CD4-positive, alpha-beta T cell (primary cell): ENCODE measurements around the gene MMD2. TPM values are rescaled to one million over a fixed set of nuclear protein-coding genes. Genes with fewer than 3 reads are reported as not detected.

ENCODE experiments used
- ATAC-seq: fragments of 200-7000 bp; cut with Tn5 transposase; one replicate; pipeline ENCODE4 v1.10.0; 2022; ENCODE audit warnings: mild to moderate bottlenecking; ENCODE audit not compliant: poor library complexity
- CTCF ChIA-PET: fragments of 350-600 bp; sonication (Branson Sonifier 250); formaldehyde crosslinking; loops from one replicate; lab custom pipeline; 2021; ENCODE audit warnings: antibody characterized with exemption, inconsistent platforms; lab: Charles Lee
- POLR2A ChIA-PET: fragments of 350-600 bp; sonication (Branson Sonifier 250); formaldehyde crosslinking; loops from one replicate; lab custom pipeline; 2021; ENCODE audit warnings: antibody characterized with exemption, inconsistent platforms; lab: Charles Lee
- DNase-seq, 14 experiments: peaks; one replicate each; pipeline ENCODE4 v3.0.0-alpha.2; 2013 to 2020; ENCODE audit warnings: mixed read lengths in 2 of 14
- H3K27ac ChIP-seq, 2 donors: one replicate each; pipeline versions ENCODE4 v1.5.1 to v1.7.0; 2013; ENCODE audit warnings: low read length in 2 of 2, low read depth in 1 of 2, mild to moderate bottlenecking in 1 of 2
- H3K27me3 ChIP-seq, 2 experiments: 1 replicate in 1 of 2; 2 replicates in 1 of 2; pipeline versions ENCODE4 v1.6.1 to v1.7.0; 2013; ENCODE audit warnings: low read length in 2 of 2, control low read depth in 1 of 2, mild to moderate bottlenecking in 1 of 2, moderate library complexity in 1 of 2; ENCODE audit not compliant: insufficient read depth in 2 of 2, control insufficient read depth in 1 of 2
- H3K36me3 ChIP-seq: one replicate; pipeline ENCODE4 v1.6.1; 2013; ENCODE audit warnings: low read length, control low read depth; ENCODE audit not compliant: insufficient read depth
- H3K4me1 ChIP-seq: one replicate; pipeline ENCODE4 v1.6.1; 2013; ENCODE audit warnings: low read length, control low read depth; ENCODE audit not compliant: insufficient read depth
- H3K4me3 ChIP-seq: one replicate; pipeline ENCODE4 v1.5.1; 2013; ENCODE audit warnings: mild to moderate bottlenecking, low read length, moderate library complexity
- H3K9me3 ChIP-seq, 2 experiments: 1 replicate in 1 of 2; 2 replicates in 1 of 2; pipeline versions ENCODE4 v1.6.1 to v1.7.0; 2013; ENCODE audit warnings: low read length in 2 of 2, mild to moderate bottlenecking in 2 of 2, control low read depth in 1 of 2, moderate library complexity in 1 of 2; ENCODE audit not compliant: control insufficient read depth in 1 of 2, insufficient read depth in 1 of 2
- H3K27ac Mint-ChIP-seq: one replicate; pipeline ENCODE4 v1.8.0; 2020; ENCODE audit warnings: mixed read lengths
- H3K27me3 Mint-ChIP-seq: one replicate; pipeline ENCODE4 v1.8.0; 2021; ENCODE audit warnings: mixed read lengths
- H3K36me3 Mint-ChIP-seq: one replicate; pipeline ENCODE4 v1.8.0; 2021; ENCODE audit warnings: low read depth, mixed read lengths
- H3K4me1 Mint-ChIP-seq: one replicate; pipeline ENCODE4 v1.8.0; 2021; ENCODE audit warnings: low read depth, mixed read lengths
- H3K4me3 Mint-ChIP-seq: one replicate; pipeline ENCODE4 v1.8.0; 2020; ENCODE audit warnings: mild to moderate bottlenecking, mixed read lengths
- H3K9me3 Mint-ChIP-seq: one replicate; pipeline ENCODE4 v1.8.0; 2020; ENCODE audit warnings: mixed read lengths
- CTCF ChIP-seq: fragments of 200-600 bp; IDR thresholded peaks from one replicate; pipeline ENCODE4 v1.8.0; 2022; ENCODE audit warnings: antibody characterized with exemption, mild to moderate bottlenecking
- intact Hi-C, 2 experiments: fragments of 100-400 bp; cut with DNase I in 1 of 2; cut with micrococcal nuclease in 1 of 2; formaldehyde crosslinking; loops; one replicate each; pipeline versions ENCODE4 v1.15.1 to v1.9.0; 2023 to 2025; cut with DNase I, micrococcal nuclease
- total RNA-seq, 174 experiments: library from RNA in 2 of 174; stranded (reverse) in 2 of 174; gene quantifications; one replicate each; pipeline ENCODE4 v1.2.3 and lab custom pipeline; 2021 to 2026

MMD2 gene
- total RNA-seq, 2 experiments from 2014 or later = not detected

- no peak for DNase-seq
- no peak for ATAC-seq
- intact Hi-C loops = loop anchor here in 1 of 2 experiments (10.0 kb wide), 1 partner anchor 271 kb away; no protein-coding TSS in a partner anchor
- H3K36me3 ChIP-seq = no peaks in the 10 kb centered on the region
- Mint-ChIP-seq H3K9me3 (no peaks in the 10 kb centered on the region), H3K4me1 (peaks cover 12% of the 10 kb centered on the region), H3K27ac (no peak overlapping the region), H3K27me3 (peaks cover 59% of the 10 kb centered on the region), H3K36me3 (no peaks in the 10 kb centered on the region), H3K4me3 (no peak overlapping the region)
- H3K4me3 ChIP-seq = no peak overlapping the region
- peaks cover 0 to 5% of the 10 kb centered on the region in 2 experiments for H3K9me3 ChIP-seq
- ChIA-PET POLR2A (no interaction called here), CTCF (no interaction called here)
- TF ChIP-seq CTCF = no peak
- peaks cover 15% of the 10 kb centered on the region for H3K4me1 ChIP-seq
- no peak overlapping the region for H3K27ac ChIP-seq
- H3K27me3 ChIP-seq = peaks cover 20 to 24% of the 10 kb centered on the region in 2 experiments
These were observed 73.6 kb downstream of the MMD2 start for GRCh38 chr7:4885317-4885807.

- H3K27me3 ChIP-seq = peaks cover 24 to 28% of the 10 kb centered on the region in 2 experiments
- H3K27ac ChIP-seq = no peak overlapping the region
- no peaks in the 10 kb centered on the region for H3K36me3 ChIP-seq
- H3K4me3 Mint-ChIP-seq = peak overlapping the region; percentile 42
- H3K27me3 Mint-ChIP-seq = peaks cover 64% of the 10 kb centered on the region
- POLR2A ChIA-PET = interaction anchor here (1.0 kb wide), 1 partner anchor 109 kb away, joined by 3 read pairs; the partner anchor contains the start of gene AP5Z1
- CTCF ChIA-PET = interaction anchor here (1.0 kb wide), 1 partner anchor 242 kb away, joined by 3 read pairs; no protein-coding TSS in a partner anchor
- H3K4me3 ChIP-seq = no peak overlapping the region
- H3K36me3 Mint-ChIP-seq = no peaks in the 10 kb centered on the region
- intact Hi-C loops = loop anchor here in 1 of 2 experiments (10.0 kb wide), 1 partner anchor 269 kb away; no protein-coding TSS in a partner anchor
- H3K9me3 ChIP-seq = peaks cover 0 to 5% of the 10 kb centered on the region in 2 experiments
- ATAC-seq (no peak), DNase-seq (no peak)
- H3K4me1 Mint-ChIP-seq = peaks cover 12% of the 10 kb centered on the region
- peaks cover 15% of the 10 kb centered on the region for H3K4me1 ChIP-seq
- no peak for TF ChIP-seq CTCF
- no peaks in the 10 kb centered on the region for H3K9me3 Mint-ChIP-seq
- no peak overlapping the region for H3K27ac Mint-ChIP-seq
These were observed 74.8 kb downstream of the MMD2 start for GRCh38 chr7:4884164-4884563.

- no peaks in the 10 kb centered on the region for H3K36me3 ChIP-seq
- peak; percentile 31 for TF ChIP-seq CTCF
- no peak within 1 kb of the TSS for H3K4me3 ChIP-seq
- H3K27me3 ChIP-seq = peaks cover 22 to 28% of the 10 kb centered on the region in 2 experiments
- H3K9me3 ChIP-seq = peaks cover 0 to 8% of the 10 kb centered on the region in 2 experiments
- H3K27ac Mint-ChIP-seq = no peak within 1 kb of the TSS
- peaks cover 15% of the 10 kb centered on the region for H3K4me1 ChIP-seq
- intact Hi-C loops = loop anchor here in 1 of 2 experiments (10.0 kb wide), 1 partner anchor 269 kb away; no protein-coding TSS in a partner anchor
- CTCF ChIA-PET = interaction anchor here (1.0 to 1.5 kb wide), 2 partner anchors 91 to 242 kb away, joined by 3 to 5 read pairs; no protein-coding TSS in a partner anchor
- DNase-seq (peak; percentile 60 to 91 (median 78)), ATAC-seq (peak; percentile 98)
- POLR2A ChIA-PET = interaction anchor here (1.0 kb wide), 1 partner anchor 108 kb away, joined by 3 read pairs; the partner anchor contains the start of gene AP5Z1
- H3K36me3 Mint-ChIP-seq = no peaks in the 10 kb centered on the region
- no peaks in the 10 kb centered on the region for H3K9me3 Mint-ChIP-seq
- H3K4me3 Mint-ChIP-seq = peak within 1 kb of the TSS; percentile 76
- H3K27me3 Mint-ChIP-seq = peaks cover 66% of the 10 kb centered on the region
- H3K27ac ChIP-seq = no peak within 1 kb of the TSS
- H3K4me1 Mint-ChIP-seq = peaks cover 12% of the 10 kb centered on the region
These were observed 75.4 kb downstream of the MMD2 start, which contains the start of gene RADIL for GRCh38 chr7:4883372-4884144. TSS of gene RADIL (minus strand) at chr7:4883716. CDS start at chr7:4878139, 5,577 bp downstream.
